Hepatocyte (in vitro differentiated cells): ENCODE results near the gene ACE.

Experiments used
- EZH2 ChIP-seq: fragments of 200-600 bp; sonication (generic); IDR thresholded peaks from 2 replicates; pipeline ENCODE4 v1.6.1; 2016; ENCODE audit warnings: antibody characterized with exemption, mild to moderate bottlenecking, borderline replicate concordance
- EZH2phosphoT487 ChIP-seq: fragments of 200-600 bp; sonication (generic); IDR thresholded peaks from one replicate; pipeline ENCODE4 v1.6.1; 2018; ENCODE audit warnings: antibody characterized with exemption, mild to moderate bottlenecking, low read depth, moderate library complexity; ENCODE audit not compliant: unreplicated experiment, severe bottlenecking
- TF ChIP-seq, protein P1 (sequence below): fragments of 200-600 bp; sonication (generic); IDR thresholded peaks from 2 replicates; pipeline ENCODE4 v1.5.1; 2016; ENCODE audit warnings: antibody characterized with exemption, mild to moderate bottlenecking; ENCODE audit not compliant: poor library complexity

DNA sequence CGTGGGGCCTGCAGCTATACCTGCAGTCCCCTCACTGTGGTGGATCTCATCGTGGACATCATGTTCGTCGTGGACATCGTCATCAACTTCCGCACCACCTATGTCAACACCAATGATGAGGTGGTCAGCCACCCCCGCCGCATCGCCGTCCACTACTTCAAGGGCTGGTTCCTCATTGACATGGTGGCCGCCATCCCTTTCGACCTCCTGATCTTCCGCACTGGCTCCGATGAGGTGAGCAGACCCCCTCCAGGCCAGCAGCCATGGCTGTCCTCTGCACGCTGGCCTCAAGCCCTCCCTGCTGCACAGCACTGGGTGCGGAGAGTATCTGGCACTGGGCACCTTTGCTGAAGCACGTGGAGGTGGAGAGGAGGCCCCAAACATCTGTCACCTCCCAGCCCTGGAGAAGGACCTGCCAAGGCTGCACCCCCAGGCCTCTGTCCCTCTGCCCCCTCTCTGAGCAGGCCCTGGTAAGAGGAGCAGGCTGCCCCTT lies 57.3 kb downstream of the ACE start:
- TF ChIP-seq EZH2phosphoT487 = no peak
- TF ChIP-seq, protein P1, sequence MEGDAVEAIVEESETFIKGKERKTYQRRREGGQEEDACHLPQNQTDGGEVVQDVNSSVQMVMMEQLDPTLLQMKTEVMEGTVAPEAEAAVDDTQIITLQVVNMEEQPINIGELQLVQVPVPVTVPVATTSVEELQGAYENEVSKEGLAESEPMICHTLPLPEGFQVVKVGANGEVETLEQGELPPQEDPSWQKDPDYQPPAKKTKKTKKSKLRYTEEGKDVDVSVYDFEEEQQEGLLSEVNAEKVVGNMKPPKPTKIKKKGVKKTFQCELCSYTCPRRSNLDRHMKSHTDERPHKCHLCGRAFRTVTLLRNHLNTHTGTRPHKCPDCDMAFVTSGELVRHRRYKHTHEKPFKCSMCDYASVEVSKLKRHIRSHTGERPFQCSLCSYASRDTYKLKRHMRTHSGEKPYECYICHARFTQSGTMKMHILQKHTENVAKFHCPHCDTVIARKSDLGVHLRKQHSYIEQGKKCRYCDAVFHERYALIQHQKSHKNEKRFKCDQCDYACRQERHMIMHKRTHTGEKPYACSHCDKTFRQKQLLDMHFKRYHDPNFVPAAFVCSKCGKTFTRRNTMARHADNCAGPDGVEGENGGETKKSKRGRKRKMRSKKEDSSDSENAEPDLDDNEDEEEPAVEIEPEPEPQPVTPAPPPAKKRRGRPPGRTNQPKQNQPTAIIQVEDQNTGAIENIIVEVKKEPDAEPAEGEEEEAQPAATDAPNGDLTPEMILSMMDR = no peak
- TF ChIP-seq EZH2 = no peak
